Activated T-cell treated with anti-CD3 and anti-CD28 coated beads, Interleukin-2, amount 50 U/mL, for 48 hours (primary cell): ENCODE measurements around the gene PTCD2.

ENCODE experiments used
- DNase-seq, 2 experiments: peaks; one replicate each; pipeline ENCODE4 v3.0.0-alpha.2; 2020

PTCD2 gene, protein sequence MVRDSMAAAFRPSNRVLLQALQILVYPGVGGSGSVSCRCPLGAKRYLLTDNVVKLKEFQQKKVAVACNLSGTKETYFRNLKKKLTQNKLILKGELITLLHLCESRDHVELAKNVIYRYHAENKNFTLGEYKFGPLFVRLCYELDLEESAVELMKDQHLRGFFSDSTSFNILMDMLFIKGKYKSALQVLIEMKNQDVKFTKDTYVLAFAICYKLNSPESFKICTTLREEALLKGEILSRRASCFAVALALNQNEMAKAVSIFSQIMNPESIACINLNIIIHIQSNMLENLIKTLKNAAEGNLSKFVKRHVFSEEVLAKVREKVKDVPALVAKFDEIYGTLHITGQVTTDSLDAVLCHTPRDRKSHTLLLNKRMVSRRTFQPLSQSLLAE

DNA sequence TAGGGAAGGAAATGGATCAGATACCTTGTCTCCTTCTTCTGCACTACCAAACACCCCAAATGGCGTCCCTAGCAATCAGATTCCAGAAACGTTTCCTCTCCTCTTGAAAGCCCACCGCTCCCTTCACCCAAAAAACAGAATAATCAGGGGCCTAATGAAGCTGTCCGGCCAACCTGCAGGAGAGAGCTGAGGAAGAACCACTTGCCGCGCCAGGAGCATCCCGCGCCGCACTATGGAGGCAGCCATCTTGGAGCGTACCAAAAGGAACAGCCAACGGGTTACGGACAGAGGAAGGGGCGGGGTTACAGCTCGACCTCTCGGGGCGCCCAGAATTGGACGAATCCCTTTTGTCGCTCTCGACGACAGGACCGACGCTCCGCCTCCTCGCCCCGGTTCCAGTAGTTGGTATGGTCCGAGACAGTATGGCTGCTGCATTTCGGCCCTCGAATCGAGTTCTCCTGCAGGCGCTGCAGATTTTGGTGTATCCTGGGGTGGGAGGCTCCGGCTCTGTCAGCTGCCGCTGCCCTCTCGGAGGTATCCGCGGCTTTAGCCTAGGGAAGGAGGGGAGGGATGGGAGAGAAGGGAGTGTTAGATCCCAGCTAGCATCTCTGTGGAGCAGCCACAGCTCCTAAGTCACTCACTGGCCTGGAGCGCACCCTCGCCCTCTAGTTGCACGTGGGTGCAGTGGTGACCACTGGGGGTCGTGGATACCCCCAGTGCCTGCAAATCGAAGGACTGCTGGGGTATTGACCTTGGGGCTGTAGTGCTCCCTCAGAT, at the start of gene PTCD2, which contains the start of gene MRPS27:
TSS of gene PTCD2 (plus strand) at position 398 of the 777 bp plus-strand sequence. CDS start at position 408, 10 bp downstream.
TSS of gene MRPS27 (minus strand) at position 265 of the 777 bp plus-strand sequence. CDS start at position 246, 19 bp downstream.
- peak; percentile 94 to 95 for DNase-seq

DNA sequence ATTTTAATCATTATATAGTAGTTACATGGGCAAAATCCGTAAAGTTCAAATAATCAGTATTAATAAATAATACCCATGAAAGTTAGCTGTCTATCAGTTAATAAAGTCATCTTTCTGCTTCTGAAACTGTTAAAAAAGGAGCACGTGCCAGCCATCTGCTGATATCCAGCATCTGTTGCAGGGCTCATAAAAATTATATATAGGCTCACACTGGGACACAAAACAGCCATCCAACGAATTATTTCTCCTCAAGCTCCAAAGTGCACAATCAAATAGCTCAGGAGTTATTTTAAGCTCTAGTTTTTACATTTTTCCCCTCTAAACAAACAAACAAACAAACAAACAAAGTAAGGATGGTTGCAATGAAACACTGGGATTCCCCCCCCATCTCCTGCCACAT, 48.5 kb upstream of the PTCD2 start:
- DNase-seq: no peak

DNA sequence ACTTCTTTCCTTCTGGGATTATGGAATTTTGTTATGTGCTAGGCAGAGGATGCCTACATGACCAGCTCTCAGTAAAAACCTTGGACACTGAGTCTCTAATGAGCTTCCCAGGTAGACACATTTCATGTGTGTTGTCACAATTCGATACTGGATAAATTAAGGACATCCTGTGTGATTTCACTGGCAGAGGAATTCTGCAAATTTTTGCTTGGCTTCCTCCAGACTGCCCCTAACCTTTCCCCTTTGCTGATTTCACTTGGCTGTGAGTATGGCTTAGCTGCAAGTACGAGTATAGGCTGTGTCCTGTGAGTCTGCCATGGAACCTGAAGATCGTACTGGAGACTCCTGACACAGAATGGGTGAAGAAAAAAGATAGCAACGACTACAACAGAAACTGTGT, 47.8 kb upstream of the PTCD2 start:
- no peak for DNase-seq

DNA sequence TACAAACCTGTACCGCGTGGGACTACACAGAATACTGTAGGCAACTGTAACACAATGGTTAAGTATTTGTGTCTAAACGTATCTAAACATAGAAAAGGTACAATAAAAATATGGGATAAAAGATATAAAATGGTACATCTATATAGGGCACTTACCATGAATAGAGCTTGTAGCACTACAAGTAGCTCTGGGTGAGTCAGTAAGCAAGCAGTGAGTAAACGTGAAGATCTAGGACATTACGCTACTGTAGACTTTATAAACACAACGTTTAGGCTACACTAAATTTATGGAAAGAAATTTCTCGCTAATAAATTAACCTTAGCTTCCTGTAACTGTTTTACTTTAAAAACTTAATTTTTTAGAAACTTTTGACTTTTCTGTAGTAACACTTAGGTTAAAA, 46.6 kb upstream of the PTCD2 start:
- DNase-seq: no peak

DNA sequence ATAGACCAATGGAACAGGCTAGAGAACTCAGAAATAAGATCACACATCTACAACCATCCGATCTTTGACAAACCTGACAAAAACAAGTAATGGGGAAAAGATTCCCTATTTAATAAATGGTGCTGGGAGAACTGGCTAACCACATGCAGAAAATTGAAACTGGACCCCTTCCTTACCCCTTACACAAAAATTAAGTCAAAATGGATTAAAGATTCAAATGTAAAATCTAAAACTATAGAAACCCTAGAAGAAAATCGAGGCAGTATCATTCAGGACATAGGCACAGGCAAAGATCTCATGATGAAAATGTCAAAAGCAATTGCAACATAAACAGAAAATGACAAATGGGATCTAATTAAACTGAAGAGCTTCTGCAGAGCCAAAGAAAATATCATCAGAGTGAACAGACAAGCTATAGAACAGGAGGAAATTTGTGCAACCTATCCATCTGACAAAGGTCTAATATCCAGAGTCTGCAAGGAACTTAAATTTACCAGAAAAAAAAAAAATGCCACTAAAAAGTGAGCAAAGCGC, 43.9 kb upstream of the PTCD2 start:
- no peak for DNase-seq

DNA sequence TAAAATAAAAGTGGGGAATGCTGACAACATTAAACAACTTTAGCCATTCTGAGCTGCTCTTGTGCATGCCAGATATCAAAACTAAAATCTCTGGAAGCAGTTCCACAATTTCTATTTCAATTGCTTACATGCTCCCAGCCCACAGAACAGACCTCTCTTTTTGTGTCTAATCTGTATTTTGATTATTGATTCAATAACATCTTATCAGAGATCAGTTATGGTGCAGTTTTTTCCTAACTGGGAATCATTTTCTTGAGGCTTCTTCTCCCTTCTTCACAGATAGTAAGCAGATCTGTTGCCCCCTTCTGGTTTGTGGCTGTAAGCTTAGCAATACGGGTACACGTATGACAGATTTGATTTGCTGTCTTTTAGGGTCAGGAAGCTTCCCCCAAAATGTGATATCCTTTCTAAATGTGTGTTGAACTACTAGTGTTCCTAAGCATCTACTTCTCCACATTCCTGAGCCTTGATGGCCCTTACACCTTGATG, 39.5 kb upstream of the PTCD2 start:
- DNase-seq: no peak

DNA sequence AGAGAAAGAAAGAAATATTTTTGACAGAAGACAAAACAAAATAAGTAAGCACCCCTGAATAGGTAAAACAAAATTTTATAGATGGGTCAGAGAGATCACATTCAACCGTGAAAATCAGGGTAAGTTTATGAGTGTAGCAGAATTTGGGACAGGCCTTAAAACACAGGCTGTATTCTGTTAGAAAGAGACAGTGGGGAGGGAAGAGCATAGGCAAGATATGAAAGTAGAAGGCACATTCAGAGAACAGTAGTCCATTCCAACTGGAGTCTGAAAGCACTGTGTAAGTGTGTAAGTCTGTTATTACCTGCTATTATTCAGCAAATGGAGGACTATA, 38.8 kb upstream of the PTCD2 start:
- DNase-seq: no peak

DNA sequence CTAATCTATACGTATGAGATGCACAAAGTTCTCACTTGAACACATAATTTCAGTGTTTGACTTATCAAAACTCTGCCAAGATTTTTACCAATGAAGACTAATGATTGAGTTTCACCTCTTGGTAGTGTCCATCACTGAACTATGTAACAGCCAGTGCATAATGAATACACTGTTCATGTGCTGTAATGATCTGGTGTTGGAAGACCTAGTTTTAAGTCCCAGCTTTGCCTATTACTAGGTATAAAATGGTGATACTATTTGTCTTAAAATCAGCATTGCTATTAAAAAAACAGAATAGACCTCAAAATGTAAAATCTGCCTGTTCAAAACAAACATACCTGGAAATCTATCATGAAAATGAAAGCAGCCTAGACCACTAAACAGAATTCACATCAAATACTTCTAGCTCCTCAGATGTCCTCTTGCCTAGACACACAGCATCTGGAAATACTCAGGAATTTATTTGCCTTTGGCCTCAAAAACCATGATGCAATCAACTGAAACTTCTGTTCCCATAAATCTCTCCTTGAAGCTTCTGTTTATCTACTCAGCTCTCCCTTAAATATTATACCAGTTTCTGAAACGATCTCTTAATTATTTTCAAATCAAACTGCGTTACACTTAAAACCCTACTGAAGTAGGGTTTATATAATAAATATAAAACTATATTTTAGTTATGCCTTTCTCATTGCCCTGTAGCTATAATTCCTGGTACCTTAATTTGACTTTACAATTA, 38.2 kb upstream of the PTCD2 start:
- no peak for DNase-seq

DNA sequence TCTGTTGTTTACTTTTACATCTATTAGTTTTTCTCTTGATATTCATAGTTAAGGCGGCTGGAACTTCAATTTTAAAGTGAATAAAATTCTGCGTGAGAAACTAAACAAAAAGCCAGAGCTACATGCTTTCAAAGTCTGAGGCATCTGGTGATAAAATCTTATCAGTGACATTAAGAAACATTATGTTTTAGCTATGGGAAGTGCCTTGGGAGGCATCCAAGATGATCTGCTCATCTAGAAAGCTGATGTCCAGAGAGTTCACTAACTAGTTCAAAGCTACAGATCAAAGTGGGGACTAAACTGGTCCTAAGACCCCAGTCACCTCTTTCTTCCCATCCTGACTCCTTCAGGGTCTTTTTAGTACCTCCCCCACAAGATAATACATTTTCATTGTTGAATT, 37.3 kb upstream of the PTCD2 start:
- DNase-seq: no peak

DNA sequence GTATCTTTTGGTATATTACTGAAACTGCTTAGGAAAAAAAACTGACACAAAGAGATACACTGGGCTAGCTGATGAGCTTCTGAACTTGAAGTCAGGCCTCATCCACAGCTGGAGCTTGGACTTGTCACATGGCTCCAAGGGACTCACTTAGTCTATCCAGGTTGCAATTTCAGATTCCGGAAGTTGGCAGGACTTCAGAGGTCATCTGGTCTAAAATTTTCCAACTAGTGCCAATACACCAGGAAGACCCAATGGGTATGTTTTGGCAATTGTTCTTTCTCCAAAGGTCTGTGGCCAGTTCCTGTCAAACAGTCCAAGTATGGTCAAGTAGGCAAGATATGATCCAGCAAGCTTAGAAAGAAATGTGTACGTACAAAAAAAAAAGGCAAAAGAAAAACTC, 36.8 kb upstream of the PTCD2 start:
- no peak for DNase-seq

DNA sequence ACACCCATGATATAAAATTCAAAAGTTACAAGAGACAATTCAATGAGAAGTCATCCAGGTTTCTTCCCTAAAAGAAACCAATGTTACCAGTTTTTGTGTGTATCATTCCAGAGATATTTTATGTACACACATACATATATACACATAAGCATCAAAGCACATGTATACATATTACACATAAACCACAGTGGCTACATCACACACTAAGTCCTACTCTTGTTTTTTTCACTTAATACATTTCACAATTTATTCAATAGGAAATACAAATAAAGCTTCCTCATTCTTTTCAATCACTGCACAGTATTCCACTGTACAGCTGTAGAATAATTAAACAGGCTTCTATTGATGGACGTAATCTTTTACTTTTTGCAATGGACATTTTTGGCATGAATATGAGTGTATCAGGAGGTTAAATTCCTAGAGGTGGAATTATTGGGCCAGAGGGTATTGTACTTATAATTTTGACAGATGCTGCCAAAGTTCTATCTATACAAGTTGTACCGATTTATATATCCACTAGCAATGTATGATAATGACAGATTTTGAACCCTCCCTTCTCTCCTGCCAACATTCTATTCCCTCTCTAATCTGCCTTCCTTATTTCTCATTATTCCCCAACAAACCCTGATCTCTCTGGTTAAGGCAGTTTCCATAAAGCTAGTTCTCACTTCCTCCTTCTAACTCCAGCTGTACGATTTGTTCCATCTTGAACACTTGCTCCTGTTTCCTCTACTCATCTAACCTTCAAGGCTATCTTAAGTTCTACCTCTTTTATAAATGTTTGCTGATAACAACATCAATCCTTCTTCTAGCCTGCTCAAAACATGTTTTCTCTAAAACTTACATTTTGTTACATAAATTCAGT, 35.4 kb upstream of the PTCD2 start:
- DNase-seq: no peak

DNA sequence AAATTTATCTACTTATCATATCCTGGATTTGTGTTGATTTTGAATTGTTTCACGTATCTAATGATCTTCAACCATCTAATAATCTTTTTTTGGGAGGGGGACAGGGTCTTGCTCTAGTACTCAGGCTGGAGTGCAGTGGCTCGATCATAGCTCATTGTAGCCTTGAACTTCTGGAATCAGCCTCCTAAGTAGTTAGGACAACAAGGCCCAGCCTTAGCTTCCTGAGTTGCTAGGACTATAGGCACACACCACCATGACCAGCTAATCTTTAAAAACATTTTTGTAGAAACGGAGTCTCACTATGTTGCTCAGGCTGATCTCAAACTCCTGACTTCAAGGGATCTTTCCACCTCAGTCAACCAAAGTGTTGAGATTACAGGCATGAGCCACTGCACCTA, 34.8 kb upstream of the PTCD2 start:
- DNase-seq: no peak

DNA sequence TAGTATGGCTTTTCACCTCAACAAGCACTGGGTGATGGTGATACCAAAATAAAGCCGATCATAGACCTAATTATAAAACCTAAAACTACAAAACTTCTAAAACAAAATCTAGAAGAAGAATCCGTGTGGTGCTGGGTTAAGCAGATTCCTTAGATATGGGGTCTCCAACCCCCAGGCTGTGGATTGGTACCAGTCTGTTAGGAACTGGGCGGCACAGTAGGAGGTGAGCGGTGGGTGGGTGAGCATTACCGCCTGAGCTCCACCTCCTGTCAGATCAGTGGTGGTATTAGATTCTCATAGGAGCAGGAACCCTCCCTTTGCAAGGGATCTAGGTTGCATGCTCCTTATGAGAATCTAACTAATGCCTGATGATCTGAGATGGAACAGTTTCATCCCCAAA, 33.4 kb upstream of the PTCD2 start:
- no peak for DNase-seq

DNA sequence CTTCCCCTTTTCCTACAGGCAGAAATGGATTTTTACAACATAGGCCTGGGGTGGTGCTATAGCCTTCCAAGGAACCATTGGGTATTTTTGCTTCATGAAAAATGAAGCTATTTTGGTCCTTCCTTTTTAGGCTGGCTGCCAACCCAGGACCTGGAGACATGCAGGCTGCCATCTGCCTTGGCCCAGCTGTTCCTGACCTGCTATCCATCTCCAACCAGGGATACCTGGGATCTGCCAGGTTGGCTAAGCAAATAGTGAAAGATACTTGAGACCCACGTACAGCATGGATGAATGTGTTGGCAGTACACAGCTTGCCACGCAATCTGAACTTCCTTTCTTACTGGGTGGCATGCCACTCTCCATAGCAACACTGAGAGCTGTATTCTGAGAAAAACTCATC, 31.2 kb upstream of the PTCD2 start:
- no peak for DNase-seq

DNA sequence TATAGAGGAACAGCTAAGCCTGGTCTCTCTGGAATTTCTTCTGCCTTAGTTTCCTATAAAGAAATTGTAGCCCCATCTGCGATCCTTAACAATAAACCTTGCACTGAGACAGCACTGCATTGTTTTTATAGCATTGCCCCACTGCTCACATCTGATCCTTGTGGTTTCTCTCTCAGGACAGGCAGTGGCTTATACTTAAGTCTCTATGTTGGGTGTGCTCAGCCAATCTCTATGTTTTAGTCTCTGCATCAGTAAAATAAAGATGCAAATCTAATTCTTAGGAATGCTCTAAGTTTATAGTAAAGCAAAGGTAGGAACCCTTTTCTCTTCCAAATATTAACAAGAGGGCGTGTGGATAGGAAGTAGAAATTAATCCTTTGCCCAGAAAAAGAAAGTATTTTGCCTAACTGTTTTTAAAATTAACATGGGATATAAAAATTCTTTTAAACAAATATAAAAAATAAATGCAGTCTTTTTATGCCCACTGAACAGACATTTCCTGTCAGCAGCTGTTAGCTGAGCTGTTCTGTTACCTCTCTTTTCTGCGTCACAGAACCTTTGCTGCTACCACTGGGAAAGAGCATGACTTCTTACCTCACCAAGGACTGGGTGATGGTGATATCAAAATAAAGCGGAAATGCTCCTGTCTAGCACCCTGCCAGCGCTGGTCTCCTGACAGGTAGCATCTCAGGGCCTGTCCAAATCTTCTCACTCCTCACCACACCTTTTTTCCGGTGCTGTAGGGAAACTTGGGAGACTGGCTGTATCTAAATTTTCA, 29.6 kb upstream of the PTCD2 start:
- DNase-seq: no peak

DNA sequence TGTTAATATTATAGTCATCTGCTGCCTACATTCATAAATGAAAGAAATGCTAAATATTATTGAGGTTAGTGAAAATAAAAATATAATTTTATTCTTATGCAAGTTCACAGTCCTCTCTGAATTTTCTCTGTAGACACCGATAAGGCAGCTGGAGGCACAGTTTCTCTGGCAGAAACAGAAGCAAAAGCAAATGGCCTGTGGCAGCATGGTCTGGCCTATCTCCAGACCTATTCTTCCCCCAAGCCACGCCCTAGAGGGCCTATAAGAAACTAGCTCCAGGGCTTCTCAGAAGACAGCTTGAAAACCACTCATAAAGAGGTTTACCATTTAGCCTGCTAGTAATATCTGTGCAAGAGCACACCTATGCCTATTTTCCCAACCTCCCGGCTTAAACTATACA, 28.6 kb upstream of the PTCD2 start:
- DNase-seq: no peak

DNA sequence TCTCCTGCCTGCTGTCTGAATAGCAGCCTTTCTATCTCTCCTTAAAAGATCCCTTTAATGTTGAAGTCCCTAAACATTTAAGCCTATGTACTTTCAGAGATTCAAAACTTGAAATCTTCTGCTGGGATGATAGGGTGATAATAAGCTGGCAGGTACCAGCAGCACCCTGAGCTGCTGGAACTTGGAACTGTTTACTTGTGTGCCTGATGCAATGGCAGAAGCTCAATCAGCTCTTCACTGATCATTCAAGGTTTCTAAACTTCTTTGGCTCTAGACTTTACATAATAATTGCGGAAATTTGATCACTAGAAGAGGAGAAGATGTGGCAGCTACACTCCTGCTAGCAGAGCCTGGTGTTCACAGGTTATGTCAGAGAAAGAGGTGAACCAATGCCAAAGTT, 27.8 kb upstream of the PTCD2 start:
- DNase-seq: no peak

DNA sequence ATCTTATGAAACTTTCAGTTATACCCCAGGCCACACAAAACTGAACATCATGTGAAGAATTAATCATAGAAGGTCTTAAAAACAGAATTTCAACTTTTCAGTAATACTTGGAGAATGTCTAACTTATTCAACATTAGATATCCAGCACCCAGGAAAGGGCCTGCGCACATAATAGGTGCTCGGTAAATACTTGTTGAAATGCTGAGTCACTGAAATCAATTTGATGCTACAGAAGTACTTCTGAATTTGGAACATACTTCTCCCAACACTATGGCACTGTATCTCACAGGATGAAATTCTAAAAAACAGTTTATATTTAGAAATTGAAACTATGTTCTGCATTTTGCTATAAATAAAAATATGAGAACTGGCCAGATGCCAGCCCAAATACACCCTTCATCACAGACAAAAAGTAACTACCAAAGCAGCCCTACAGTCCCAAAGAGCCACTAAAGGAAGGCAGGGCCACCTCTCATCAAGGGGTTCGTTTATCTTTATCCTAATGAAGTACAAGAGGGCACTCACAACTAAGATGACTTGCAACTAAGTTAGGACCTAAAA, 26.6 kb upstream of the PTCD2 start:
- DNase-seq: no peak

DNA sequence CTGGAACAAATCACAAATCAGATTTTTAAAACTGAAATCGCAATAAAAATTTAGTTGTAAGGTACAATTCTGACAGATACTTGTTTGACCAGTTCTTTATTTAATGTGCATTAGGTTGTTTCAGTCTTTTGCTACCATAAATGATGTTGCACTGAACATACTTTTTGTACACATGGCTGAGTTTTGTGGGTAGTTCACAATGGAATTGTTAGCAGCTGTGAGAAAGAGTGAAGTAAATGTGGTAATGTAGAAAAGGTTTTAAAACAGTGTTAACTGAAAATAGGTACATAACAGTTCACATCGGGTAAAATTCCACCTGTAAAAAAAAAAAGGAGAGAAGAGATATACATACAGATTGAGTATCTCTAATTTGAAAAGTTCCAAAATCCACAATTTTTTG, 25.7 kb upstream of the PTCD2 start:
- no peak for DNase-seq

DNA sequence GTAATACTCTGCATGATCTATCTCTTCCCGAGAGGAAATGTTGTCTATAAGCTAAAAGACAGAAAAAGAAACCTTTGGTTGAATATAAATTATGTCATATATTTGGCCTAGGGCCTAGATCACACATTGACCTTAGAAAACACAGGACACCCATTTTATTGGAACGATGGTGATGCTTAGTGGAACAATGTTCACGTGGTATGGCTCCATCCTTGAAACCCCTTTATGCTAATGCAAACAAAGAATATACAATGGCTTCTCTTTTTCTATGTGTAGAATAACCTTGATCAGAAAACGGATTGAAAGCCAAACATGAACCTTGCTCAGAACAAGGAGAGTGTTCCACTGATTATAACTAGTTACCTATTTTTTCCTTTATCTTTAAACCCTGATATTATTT, 24.6 kb upstream of the PTCD2 start:
- DNase-seq: no peak

DNA sequence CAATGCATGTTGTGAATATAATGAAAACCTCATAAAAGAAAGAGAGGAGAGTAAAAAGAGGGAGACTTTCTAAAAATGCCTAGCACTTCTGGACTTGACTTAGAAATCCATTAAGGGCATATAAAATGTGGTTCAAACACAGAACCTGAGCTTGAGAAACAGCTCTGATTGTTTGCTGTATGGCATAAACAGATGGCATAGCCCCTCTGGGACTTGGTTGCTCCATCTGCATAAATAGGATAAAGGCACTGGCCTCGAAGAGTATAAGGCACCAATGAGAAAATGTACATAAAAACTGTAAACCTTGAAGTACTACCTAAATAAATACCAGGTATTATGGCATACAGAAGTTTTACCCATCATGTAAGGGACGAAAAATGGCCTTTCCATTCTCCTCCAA, 23.9 kb upstream of the PTCD2 start:
- no peak for DNase-seq
